NB4 (cell line): Measurements from ENCODE around the gene PRKCE.

ENCODE experiments used
- CTCF ChIP-seq: IDR thresholded peaks from one replicate; pipeline ENCODE4 v1.5.1; 2012; ENCODE audit warnings: low read depth, low read length
- MYC ChIP-seq: IDR thresholded peaks from 2 replicates; pipeline ENCODE4 v1.6.1; 2011; ENCODE audit warnings: low read depth, low read length
- POLR2A ChIP-seq: IDR thresholded peaks from 2 replicates; pipeline ENCODE4 v1.6.1; 2011; ENCODE audit warnings: mild to moderate bottlenecking; ENCODE audit not compliant: insufficient read length; ENCODE audit errors: extremely low read depth

GRCh38 chr2:46135958-46136357, 484.5 kb downstream of the PRKCE start:
- TF ChIP-seq CTCF (no peak), POLR2A (no peak), MYC (no peak)
